HTERT RPE-1 (cell line): Measurements from ENCODE around the gene WFIKKN2.

Source experiments
- in situ Hi-C: fragments of 300-500 bp; cut with MboI; formaldehyde crosslinking; loops from 4 replicates; pipeline ENCODE4 v1.14.3; 2020; ENCODE audit warnings: low sequenced_read_pairs

The WFIKKN2 gene

GRCh38 chr17:50807675-50808074 is 27.7 kb upstream of the WFIKKN2 start:
- in situ Hi-C loops: no loop called here

DNA sequence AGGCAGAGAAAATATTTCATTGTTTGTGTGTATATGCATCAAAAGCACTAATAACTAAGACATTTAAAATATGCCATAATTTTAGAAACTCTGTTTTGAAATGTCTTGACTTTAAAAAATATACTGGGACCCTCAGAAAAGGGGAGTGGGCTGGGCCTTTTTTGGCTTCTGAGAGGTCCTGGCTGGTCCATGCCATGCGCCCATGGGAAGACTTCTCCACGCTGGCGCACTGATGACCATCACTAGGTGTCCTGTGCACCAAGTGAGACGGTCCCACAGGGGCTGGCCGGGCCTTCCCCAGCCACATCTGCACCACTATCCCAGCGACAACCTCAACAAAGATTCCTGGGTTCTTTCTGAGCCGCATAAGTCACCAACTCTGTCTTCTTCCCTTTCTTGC is 27.0 kb upstream of the WFIKKN2 start:
- in situ Hi-C loops: no loop called here

DNA sequence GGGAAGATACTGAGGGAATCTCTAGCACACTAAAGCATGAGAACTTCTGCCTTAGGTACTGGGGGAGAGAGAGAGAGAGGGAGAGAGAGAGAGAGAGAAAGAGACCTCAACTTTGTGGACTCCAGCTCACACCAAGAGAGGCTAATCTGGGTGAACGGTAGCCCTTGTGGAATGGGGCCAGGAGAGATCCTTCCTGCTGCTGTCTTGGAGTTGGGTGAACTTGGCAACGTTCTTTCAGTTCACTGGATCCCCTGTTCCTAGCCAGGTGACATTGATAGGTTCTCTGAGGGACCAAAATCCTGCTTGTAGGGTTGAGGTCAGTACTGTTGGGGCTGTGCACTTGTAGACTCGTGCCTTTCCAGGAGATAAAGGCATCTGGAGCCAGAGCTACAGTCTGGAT is 26.5 kb upstream of the WFIKKN2 start:
- in situ Hi-C loops: no loop called here

DNA sequence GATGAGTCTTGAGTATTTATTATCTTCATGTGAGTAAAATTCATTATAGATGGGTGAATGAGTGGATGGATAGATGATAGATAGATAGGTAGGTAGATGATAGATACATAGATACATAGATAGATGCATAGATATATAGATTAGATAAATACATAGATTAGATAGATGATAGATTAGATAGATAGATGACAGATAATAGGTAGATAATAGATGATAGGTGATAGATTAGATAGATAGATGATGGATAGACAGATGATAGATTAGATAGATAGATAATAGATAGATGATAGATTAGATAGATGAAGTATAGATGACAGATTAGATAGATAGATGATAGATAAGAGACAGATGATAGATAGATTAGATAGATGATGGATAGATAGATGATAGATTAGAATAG is 21.8 kb upstream of the WFIKKN2 start:
- in situ Hi-C loops: no loop called here

DNA sequence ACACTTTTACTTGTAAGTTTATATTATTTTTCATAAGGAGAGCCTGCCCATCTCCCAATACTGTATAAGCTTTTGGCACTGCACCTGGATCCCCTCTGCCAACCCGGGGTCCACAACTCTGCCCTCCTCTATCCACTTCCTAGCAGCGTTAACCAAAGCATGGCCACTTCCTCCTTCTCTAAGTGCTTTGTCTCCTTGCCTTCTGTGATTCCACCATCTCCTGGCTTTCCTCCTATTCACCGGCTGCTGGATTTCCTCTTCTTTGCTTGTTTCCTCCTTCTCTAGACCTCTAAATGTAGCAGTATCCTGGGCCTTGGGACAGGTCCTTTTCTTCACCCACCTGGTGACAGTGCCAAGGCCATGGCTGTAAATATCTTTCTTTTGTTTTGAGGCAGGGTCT is 20.0 kb upstream of the WFIKKN2 start:
- in situ Hi-C loops: no loop called here

DNA sequence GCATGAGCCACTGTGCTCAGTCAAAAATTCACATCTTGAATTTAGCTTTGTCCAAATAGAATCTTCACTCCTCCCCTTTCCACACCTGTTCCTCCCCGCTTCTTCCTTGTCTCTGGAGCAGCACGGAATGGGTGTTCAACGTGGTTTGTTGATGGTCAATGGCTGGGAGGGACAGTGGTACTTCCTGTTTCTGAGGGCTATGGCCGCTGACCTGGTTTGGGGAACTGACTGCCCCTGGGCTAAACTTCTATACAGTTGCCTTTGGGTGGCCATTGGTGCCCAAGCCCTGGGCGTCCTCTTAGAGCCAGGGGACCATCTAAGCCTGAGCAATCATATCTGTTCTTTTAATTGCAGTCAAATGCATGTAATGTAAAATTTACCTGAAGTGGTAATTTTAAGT is 19.1 kb upstream of the WFIKKN2 start:
- in situ Hi-C loops: no loop called here

DNA sequence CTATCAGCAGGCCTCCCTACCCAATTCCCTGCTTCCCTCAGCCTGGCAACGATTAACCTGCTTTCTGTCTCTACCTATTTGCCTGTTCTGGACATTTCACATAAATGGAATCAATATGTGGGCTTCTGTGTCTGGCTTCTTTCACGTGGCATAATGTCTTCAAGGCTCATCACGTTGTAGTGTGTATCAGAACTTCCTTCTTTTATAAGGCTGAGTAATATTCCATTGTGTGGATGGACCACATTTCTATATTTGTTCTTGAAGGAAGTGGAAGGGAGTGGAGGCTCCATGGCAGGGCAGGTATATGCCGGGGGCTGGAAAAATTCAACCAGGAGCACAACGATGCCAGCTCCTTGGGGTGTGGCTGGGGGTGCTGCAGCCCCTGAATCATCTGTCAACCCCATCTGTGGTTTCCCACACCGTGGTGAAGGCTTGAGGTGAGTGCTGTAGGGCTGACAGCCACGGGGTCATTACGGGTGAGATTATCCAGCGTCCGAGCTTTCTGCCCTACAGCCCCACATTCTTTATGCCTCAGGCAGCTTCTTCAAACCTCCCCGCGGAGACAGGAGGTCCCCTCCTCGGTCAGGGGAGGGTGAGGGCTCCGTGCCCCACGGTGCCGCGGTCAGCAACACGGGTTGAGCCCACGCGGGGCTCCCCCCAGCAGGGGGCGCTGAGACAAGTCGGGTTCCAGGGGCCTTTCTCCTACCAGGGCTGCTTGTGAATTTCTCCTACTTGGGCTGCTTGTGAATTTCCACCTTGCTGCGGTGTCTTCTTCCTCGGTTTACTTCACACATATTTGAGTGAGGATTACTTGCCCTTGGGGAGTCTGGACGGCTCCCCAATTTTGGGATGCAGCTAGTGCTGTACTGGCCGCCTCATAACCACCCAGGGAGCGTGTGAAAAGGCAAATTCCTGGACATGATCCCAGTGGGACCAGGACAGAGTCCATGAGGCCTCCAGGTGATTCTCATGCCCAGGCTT is 18.3 kb upstream of the WFIKKN2 start:
- in situ Hi-C loops: no loop called here

DNA sequence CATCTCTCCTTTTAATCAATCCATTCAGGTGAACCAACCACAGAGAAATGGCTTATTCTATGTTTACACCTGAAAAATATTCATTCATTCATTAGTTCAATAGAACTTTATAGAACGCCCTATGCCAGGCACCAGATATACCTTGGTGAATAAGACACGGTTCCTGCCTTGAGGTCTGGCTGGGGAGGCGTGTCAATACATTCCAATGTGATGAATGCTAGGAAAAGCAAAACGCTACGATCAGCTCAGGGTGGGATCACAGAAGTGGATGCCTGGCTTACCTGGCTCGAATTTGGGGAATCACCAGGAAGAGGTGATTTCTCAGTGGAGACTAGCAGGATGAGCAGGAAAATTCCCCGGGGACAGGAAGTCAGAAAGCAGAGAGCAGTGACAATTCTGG is 17.5 kb upstream of the WFIKKN2 start:
- in situ Hi-C loops: no loop called here

DNA sequence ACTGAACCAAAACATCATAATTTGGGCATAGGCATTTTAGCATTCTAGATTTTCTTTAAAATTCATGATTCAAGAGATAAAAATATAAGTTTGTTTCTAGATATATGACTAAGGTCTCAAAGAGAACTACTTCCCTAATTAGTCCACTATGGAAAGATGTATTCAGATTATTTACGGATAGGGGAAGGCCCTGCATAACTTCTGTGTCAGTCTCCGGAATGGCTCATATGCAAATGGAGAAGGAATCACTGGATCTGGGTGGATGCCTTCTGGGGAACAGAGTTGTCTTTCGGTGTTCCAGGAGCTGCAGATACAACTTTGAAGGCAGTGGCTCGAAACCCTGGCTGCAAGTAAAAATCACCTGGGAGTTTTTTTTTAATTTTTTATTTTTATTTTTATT is 17.1 kb upstream of the WFIKKN2 start:
- in situ Hi-C loops: no loop called here

- in situ Hi-C loops: no loop called here
These were observed 16.3 kb upstream of the WFIKKN2 start for GRCh38 chr17:50818921-50819657.

DNA sequence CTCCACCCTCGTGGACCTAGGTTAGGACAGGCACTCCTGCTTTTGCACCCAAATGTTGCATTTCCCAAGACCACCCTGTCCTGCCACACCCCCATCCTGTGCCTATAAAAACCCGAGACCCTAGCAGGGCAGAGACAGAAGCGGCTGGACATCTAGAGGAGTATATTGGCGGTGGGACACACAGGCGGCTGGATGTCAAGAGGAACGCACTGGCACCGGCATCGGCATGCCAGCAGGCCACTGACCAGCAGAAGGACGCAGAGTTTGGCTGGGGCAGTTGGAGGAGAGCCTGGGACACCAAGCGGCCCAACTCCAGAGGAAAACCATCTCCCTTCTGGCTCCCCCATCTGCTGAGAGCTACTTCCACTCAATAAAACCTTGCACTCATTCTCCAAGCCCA is 14.7 kb upstream of the WFIKKN2 start:
- in situ Hi-C loops: no loop called here

DNA sequence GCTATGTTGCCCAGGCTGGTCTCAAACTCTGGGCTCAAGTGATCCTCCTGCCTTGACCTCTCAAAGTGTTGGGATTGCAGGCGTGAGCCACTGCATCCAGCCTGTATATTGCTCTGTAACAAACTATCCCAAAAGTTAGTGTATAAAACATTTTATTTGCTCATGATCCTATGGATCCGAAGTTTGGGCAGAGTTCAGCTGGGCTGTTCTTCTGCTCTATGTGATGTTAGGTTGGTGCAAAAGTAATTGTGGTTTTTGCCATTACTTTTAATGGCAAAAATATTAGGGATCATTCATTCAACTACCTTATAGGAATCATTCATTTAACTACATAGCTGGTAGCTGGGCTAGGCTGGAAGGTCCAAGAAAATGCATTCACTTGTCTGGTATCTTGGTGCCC is 12.8 kb upstream of the WFIKKN2 start:
- in situ Hi-C loops: no loop called here

GRCh38 chr17:50824429-50824828 is 11.0 kb upstream of the WFIKKN2 start:
- in situ Hi-C loops: no loop called here

DNA sequence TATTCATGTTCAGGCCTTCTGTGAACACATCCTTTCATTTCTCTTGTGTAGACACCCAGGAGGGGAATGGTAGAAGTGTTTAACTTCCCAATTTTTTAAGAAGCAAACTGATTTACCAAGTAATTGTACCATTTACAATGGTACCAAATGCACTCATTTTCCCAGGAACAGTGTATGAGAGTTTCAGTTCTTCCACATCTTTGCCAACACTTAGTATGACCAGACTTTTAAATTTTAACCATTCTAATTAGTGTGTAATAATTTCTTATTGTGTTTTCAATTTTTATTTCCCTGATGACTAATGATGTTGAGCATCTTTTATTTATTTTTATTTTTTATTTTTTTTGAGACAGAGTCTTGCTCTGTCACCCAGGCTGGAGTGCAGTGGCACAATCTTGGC is 10.2 kb upstream of the WFIKKN2 start:
- in situ Hi-C loops: no loop called here

GRCh38 chr17:50828508-50829170 is 6.7 kb upstream of the WFIKKN2 start:
- in situ Hi-C loops: no loop called here

GRCh38 chr17:50829332-50829731 is 6.1 kb upstream of the WFIKKN2 start:
- in situ Hi-C loops: no loop called here

DNA sequence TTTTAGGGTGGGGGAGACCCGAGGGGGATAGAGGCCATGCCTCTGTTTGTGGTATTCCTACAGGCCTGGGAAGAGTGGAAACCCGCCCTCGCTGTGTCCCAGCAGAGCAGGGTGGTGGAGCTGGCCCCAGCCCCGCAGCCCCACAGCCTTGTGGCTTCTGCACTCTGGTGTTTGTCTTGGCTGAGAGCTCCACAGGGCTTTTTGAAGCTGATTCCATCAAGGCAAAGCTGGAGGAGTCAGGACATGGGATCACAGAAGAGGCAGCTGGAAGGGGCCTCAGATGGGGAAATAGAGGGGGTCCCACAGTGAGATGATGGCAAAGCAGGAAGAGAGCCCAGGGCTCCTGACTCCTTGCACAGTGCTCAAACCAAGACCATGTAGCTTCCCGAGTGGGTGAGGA is 5.0 kb upstream of the WFIKKN2 start:
- in situ Hi-C loops: no loop called here

GRCh38 chr17:50830994-50831393 is 4.4 kb upstream of the WFIKKN2 start:
- in situ Hi-C loops: no loop called here

GRCh38 chr17:50831471-50831928 is 3.9 kb upstream of the WFIKKN2 start:
- in situ Hi-C loops: no loop called here

GRCh38 chr17:50832267-50832863 is 3.0 kb upstream of the WFIKKN2 start:
- in situ Hi-C loops: no loop called here

- in situ Hi-C loops: no loop called here
These were observed 2.5 kb upstream of the WFIKKN2 start for GRCh38 chr17:50832864-50833381.
